Mucosa of rectum (tissue), 2 donors: Measurements from ENCODE around the gene SGCA.
A peak's percentile ranks its signal among the peaks of the same experiment; 100 is the strongest.

Experiments used
- H3K27ac ChIP-seq, 2 donors: one replicate each; pipeline ENCODE4 v1.7.0; 2013; ENCODE audit warnings: inconsistent platforms in 2 of 2, low read depth in 2 of 2, low read length in 2 of 2
- H3K27me3 ChIP-seq, 2 donors: one replicate each; pipeline ENCODE4 v1.7.0; 2013; ENCODE audit warnings: low read length in 2 of 2; ENCODE audit not compliant: control insufficient read depth in 2 of 2, insufficient read depth in 2 of 2
- H3K36me3 ChIP-seq, 2 donors: one replicate each; pipeline ENCODE4 v1.7.0; 2013; ENCODE audit warnings: low read length in 2 of 2; ENCODE audit not compliant: control insufficient read depth in 2 of 2, insufficient read depth in 2 of 2
- H3K4me1 ChIP-seq, 2 donors: one replicate each; pipeline ENCODE4 v1.7.0; 2013; ENCODE audit warnings: low read length in 2 of 2, mild to moderate bottlenecking in 1 of 2; ENCODE audit not compliant: control insufficient read depth in 2 of 2, insufficient read depth in 2 of 2
- H3K4me3 ChIP-seq, 2 donors: one replicate each; pipeline ENCODE4 v1.7.0; 2013; ENCODE audit warnings: low read length in 2 of 2
- H3K9ac ChIP-seq, 2 donors: one replicate each; pipeline ENCODE4 v1.7.0; 2013; ENCODE audit warnings: low read length in 2 of 2, low read depth in 1 of 2, mild to moderate bottlenecking in 1 of 2
- H3K9me3 ChIP-seq, 2 donors: one replicate each; pipeline ENCODE4 v1.7.0; 2013; ENCODE audit warnings: low read length in 2 of 2; ENCODE audit not compliant: control insufficient read depth in 2 of 2
- donor health status: healthy.
- donor health status: Normal muscosa, but diverticular disease.

SGCA gene

DNA sequence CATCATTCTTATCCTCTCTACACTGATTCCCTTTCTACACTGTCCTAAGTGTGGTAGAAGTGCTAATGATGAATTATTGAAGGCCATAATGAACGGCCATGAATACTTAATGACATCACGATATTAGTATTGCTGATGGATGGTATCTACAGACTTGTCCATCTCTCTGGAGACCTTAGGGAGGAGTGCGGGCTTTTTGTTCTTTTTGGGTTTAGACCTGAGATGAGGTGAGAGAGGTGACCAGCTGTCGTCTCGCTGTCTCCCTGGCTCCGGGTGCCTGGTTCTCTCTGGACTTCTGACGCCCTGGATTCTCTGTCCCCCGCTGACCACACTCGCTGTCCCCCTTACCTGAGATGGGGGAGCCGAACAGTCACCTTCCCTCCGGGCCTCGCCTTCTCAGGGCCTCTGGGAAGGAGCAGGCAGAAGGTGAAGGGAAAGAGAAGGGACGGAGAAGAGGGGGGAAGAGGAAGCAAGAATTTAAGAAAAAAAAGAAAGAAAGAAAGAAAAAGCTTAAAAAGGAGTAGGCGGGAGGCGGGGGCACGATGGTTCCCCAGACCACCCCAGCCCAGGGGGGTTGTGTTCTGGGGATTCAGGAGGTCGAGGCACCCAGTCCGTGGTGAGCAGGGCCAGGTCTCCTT lies 17.1 kb downstream of the SGCA start:
- Histone ChIP-seq H3K4me3 (no peak overlapping the region), H3K27me3 (no peaks in the 10 kb centered on the region), H3K9me3 (no peaks in the 10 kb centered on the region), H3K36me3 (peaks cover 3% of the 10 kb centered on the region in 2 donors), H3K9ac (no peak overlapping the region), H3K4me1 (peaks cover 5 to 10% of the 10 kb centered on the region in 2 donors), H3K27ac (no peak overlapping the region)

GRCh38 chr17:50183421-50183994 lies 17.7 kb downstream of the SGCA start:
- Histone ChIP-seq H3K36me3 (peaks cover 3% of the 10 kb centered on the region in 2 donors), H3K9ac (no peak overlapping the region), H3K27me3 (no peaks in the 10 kb centered on the region), H3K9me3 (no peaks in the 10 kb centered on the region), H3K4me1 (peaks cover 0 to 4% of the 10 kb centered on the region in 2 donors), H3K4me3 (no peak overlapping the region), H3K27ac (no peak overlapping the region)

- Histone ChIP-seq H3K9me3 (no peaks in the 10 kb centered on the region), H3K4me1 (peaks cover 0 to 2% of the 10 kb centered on the region in 2 donors), H3K27ac (no peak overlapping the region), H3K4me3 (no peak overlapping the region), H3K9ac (no peak overlapping the region), H3K36me3 (peaks cover 3% of the 10 kb centered on the region in 2 donors), H3K27me3 (no peaks in the 10 kb centered on the region)
Measured at GRCh38 chr17:50184064-50184463, 18.3 kb downstream of the SGCA start.

- no peaks in the 10 kb centered on the region for H3K27me3 ChIP-seq
- H3K4me1 ChIP-seq: peaks cover 0 to 2% of the 10 kb centered on the region in 2 donors
- H3K9me3 ChIP-seq: no peaks in the 10 kb centered on the region
- H3K9ac ChIP-seq: no peak overlapping the region
- peak overlapping the region in 1 of 2 donors; percentile 37 for H3K27ac ChIP-seq
- H3K4me3 ChIP-seq: no peak overlapping the region
- peaks cover 3% of the 10 kb centered on the region in 2 donors for H3K36me3 ChIP-seq
Measured at GRCh38 chr17:50184611-50185398, 19.0 kb downstream of the SGCA start.

GRCh38 chr17:50185631-50186471 lies 20.0 kb downstream of the SGCA start:
- Histone ChIP-seq H3K9ac (no peak overlapping the region), H3K9me3 (no peaks in the 10 kb centered on the region), H3K27ac (no peak overlapping the region), H3K27me3 (no peaks in the 10 kb centered on the region), H3K4me1 (peaks cover 0 to 2% of the 10 kb centered on the region in 2 donors), H3K36me3 (peaks cover 3% of the 10 kb centered on the region in 2 donors), H3K4me3 (no peak overlapping the region)

DNA sequence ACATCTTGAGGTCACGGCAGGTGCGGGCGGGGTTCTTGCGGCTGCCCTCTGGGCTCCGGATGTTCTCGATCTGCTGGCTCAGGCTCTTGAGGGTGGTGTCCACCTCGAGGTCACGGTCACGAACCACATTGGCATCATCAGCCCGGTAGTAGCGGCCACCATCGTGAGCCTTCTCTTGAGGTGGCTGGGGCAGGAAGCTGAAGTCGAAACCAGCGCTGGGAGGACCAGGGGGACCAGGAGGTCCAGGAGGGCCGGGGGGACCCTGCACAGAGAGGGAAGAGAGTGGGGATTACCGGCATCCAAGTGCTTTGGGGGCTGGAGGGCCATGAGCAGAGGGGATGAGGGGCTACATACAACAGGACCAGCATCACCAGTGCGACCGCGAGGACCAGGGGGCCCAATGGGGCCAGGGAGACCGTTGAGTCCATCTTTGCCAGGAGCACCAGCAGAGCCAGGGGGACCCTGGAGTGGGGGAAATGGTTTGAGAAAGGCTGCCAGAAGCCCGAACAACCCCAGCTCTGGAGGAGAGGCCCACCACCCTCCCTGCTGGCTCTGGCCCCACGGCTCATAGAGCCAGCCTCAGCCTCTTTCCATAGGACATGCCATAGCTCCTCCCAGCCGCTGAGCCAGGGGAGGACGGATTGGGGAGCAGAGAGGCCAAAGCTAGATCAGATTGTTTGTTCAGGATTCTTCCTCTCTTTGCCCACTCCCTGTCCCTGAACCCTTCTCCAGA lies 21.0 kb downstream of the SGCA start:
- Histone ChIP-seq H3K36me3 (peaks cover 3 to 11% of the 10 kb centered on the region in 2 donors), H3K4me3 (no peak overlapping the region), H3K9me3 (no peaks in the 10 kb centered on the region), H3K27me3 (no peaks in the 10 kb centered on the region), H3K27ac (no peak overlapping the region), H3K9ac (no peak overlapping the region), H3K4me1 (peaks cover 0 to 2% of the 10 kb centered on the region in 2 donors)

DNA sequence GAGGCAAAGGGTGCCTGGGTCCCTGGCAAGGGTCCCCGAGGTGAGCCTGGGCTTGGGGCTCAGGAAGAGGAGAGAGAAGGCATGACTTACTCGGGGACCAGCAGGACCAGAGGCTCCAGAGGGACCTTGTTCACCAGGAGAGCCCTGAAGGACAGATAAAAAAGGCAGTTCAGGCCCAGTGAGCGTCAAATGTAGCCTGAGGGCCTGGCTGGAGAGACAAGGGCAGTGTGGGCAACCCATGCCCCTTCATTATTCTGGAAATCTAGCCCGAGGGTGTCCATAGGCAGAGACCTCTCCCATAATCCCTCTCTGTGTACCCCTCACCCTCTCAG lies 21.6 kb downstream of the SGCA start:
- Histone ChIP-seq H3K27ac (no peak overlapping the region), H3K27me3 (no peaks in the 10 kb centered on the region), H3K9me3 (no peaks in the 10 kb centered on the region), H3K36me3 (peaks cover 3 to 11% of the 10 kb centered on the region in 2 donors), H3K4me1 (peaks cover 0 to 2% of the 10 kb centered on the region in 2 donors), H3K4me3 (no peak overlapping the region), H3K9ac (no peak overlapping the region)

GRCh38 chr17:50187751-50188530 lies 22.1 kb downstream of the SGCA start:
- Histone ChIP-seq H3K4me1 (peaks cover 0 to 2% of the 10 kb centered on the region in 2 donors), H3K36me3 (peaks cover 3 to 11% of the 10 kb centered on the region in 2 donors), H3K9ac (no peak overlapping the region), H3K9me3 (no peaks in the 10 kb centered on the region), H3K27ac (no peak overlapping the region), H3K27me3 (no peaks in the 10 kb centered on the region), H3K4me3 (no peak overlapping the region)

DNA sequence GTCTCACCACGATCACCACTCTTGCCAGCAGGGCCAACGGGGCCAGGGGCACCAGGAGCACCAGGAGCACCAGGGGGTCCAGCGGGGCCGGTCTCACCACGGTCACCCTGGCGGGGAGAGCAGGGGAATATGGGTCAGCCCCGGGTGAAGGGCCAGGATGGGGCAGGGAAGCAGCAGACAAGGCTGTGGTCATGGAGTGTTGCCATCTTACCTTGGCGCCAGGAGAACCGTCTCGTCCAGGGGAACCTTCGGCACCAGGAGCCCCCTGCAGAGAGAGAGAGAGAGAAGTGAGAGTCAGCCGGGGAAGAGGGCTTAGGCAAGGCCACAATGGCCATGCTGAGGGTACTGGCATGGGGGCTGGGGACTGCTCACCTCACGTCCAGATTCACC lies 22.7 kb downstream of the SGCA start:
- Histone ChIP-seq H3K4me1 (peaks cover 0 to 2% of the 10 kb centered on the region in 2 donors), H3K36me3 (peaks cover 3 to 11% of the 10 kb centered on the region in 2 donors), H3K4me3 (no peak overlapping the region), H3K27ac (no peak overlapping the region), H3K9ac (no peak overlapping the region), H3K9me3 (no peaks in the 10 kb centered on the region), H3K27me3 (no peaks in the 10 kb centered on the region)
